Measurements from ENCODE around the gene PCDH17. TPM values are rescaled to one million over a fixed set of nuclear protein-coding genes. Genes with fewer than 3 reads are reported as not detected.

Gene PCDH17
- total and polyA plus RNA-seq, 2 of the 8 experiments (the other 6 are each of a cell fraction or from before 2014, with no cell fraction given), result 0.20 to 0.60 TPM

DNA sequence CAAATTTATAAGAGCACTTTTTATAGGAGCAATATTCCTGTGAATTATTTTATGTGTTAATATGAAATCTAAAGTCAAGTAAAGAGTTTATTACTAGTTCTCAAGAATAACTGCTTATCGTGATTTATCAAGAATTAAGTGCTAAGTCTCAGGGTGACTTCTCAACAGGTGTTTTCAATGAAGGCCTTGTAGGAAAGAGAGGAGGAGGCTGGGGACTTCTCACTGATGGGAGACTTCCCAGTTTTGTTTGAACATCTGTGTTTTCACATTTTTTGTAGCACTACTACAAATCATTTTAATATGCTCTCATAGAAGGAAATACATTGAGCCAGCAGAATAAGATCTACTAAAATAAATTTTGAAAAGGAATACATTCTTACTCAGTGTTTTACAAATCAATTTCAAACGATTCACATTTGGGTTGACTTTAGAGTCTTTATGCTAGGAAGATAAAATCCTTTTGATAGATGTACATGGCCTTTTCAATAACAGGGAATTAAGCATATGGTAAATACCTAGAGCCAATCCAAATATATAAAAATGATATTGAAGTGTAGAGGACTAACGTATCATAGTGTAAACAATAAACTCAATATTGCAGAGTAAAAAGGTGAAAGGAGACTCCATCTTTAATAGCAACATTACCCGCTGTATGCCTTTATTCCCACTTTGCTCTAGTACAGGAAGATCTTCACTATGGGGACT lies 6.8 kb downstream of the PCDH17 start:
- Histone ChIP-seq H2BK20ac (ENCODE audit: low read length) (no peak overlapping the region), H3K23me2 (ENCODE audit: low read depth, low read length) (peaks cover 13% of the 10 kb centered on the region), H4K20me1 (replicated peaks in 1 of 2; ENCODE audit: control insufficient read depth in 1 of 2, insufficient read depth in 2 of 2, low read length in 2 of 2) (peaks cover 0 to 3% of the 10 kb centered on the region in 2 experiments), H4K91ac (replicated peaks; ENCODE audit: insufficient read length, low read length) (no peak overlapping the region), H3K4ac (replicated peaks; ENCODE audit: insufficient read length, low read depth, low read length) (no peak overlapping the region), H3K4me2 (ENCODE audit: insufficient read depth in 1 of 2, low read depth in 2 of 2, low read length in 2 of 2) (no peak overlapping the region), H2BK5ac (ENCODE audit: low read depth, low read length) (no peak overlapping the region), H2AFZ (ENCODE audit: low read length) (no peak overlapping the region), H3K79me1 (ENCODE audit: low read depth, low read length) (no peaks in the 10 kb centered on the region), H2BK15ac (ENCODE audit: low read length) (no peak overlapping the region), H3K4me1 (replicated peaks in 1 of 4; ENCODE audit: control insufficient read depth in 3 of 4, insufficient read depth in 4 of 4, low read length in 3 of 4) (0 out of 7 replicates have a peak, but pooled peaks cover 0 to under 1% (median 0%) of the 10 kb centered on the region in 4 experiments), H3K18ac (ENCODE audit: extremely low read depth, low read length) (no peak overlapping the region), H3K36me3 (ENCODE audit: control insufficient read depth in 2 of 4, insufficient read depth in 4 of 4, low read length in 3 of 4) (peaks cover 0 to 5% (median 0%) of the 10 kb centered on the region in 4 experiments; a peak in 1 of 8 replicates), H3K9ac (replicated peaks in 1 of 4; ENCODE audit: extremely low read depth in 1 of 4, low read depth in 3 of 4, low read length in 3 of 4) (no peak overlapping the region), H4K5ac (ENCODE audit: insufficient read length, low read depth, low read length) (no peak overlapping the region), H4K8ac (ENCODE audit: extremely low read depth, insufficient read depth, low read length) (no peak overlapping the region), H2AK5ac (ENCODE audit: low read depth, low read length) (no peak overlapping the region), H2BK120ac (replicated peaks; ENCODE audit: low read depth, low read length) (no peak overlapping the region), H3K56ac (replicated peaks; ENCODE audit: insufficient read length, low read depth, low read length) (no peak overlapping the region), H3K4me3 (ENCODE audit: extremely low read depth in 1 of 4, insufficient read depth in 2 of 4, low read depth in 3 of 4, low read length in 4 of 4) (no peak overlapping the region), H3K27ac (ENCODE audit: low read depth, low read length) (no peak overlapping the region), H3K9me3 (ENCODE audit: insufficient read depth in 2 of 2, low read depth in 1 of 2, low read length in 1 of 2) (peaks cover 0 to 10% of the 10 kb centered on the region in 2 experiments; a peak in 1 of 4 replicates), H3K14ac (ENCODE audit: insufficient read length) (no peak overlapping the region), H3K27me3 (replicated peaks in 1 of 4; ENCODE audit: control insufficient read depth in 3 of 4, extremely low read depth in 1 of 4, insufficient read depth in 3 of 4, low read length in 3 of 4) (peaks cover 1 to 16% (median 12%) of the 10 kb centered on the region in 4 experiments), H2BK12ac (ENCODE audit: low read depth, low read length) (no peak overlapping the region), H3K79me2 (ENCODE audit: control insufficient read depth in 1 of 2, insufficient read depth in 2 of 2, low read length in 2 of 2) (no peaks in the 10 kb centered on the region), H3K23ac (ENCODE audit: insufficient read length) (no peak overlapping the region)
- CTCF ChIA-PET (ENCODE audit: partially characterized antibody), result no interaction called here
- no peak for FAIRE-seq
- 91% methylated on average over 4 of the region's 4 CpGs; no CpG with 5 or more reads in 1 of the 2 experiments for WGBS, 2 experiments (ENCODE audit: extremely low coverage in 1 of 2, insufficient coverage in 1 of 2, insufficient read length in 1 of 2, insufficient replicate concordance in 2 of 2, low coverage in 1 of 2, low lambda C conversion rate in 2 of 2, missing lambda C conversion rate in 1 of 2)
- POLR2A ChIA-PET (ENCODE audit: partially characterized antibody), result no interaction called here
- no peak for DNase-seq (ENCODE audit: low read depth in 1 of 2, low spot score in 2 of 2)
- no peak for TF ChIP-seq POU5F1 (IDR thresholded peaks at IDR 0.05; ENCODE audit: low read depth, low read length)

All from H1 (cell line).